Breast epithelium (tissue), 3 donors: ENCODE data around the gene KCNIP1.

Source experiments
- CTCF ChIP-seq, 3 donors: fragments of 450-650 bp; IDR thresholded peaks; one replicate each; pipeline ENCODE4 v1.5.1; 2016 to 2017; ENCODE audit warnings: antibody characterized with exemption in 3 of 3, mild to moderate bottlenecking in 3 of 3, moderate library complexity in 3 of 3
- POLR2A ChIP-seq: fragments of 450-650 bp; IDR thresholded peaks from one replicate; pipeline ENCODE4 v1.6.1; 2016; ENCODE audit warnings: antibody characterized with exemption, mild to moderate bottlenecking, moderate library complexity
- POLR2AphosphoS5 ChIP-seq, 3 donors: sonication (generic); formaldehyde crosslinking; IDR thresholded peaks; one replicate each; pipeline ENCODE4 v1.6.1; 2017; ENCODE audit warnings: antibody characterized with exemption in 3 of 3

- TF ChIP-seq CTCF (IDR thresholded peaks at IDR 0.05) (no peak), POLR2A (no peak), POLR2AphosphoS5 (IDR thresholded peaks at IDR 0.05) (no peak)
These were observed 126.4 kb downstream of the KCNIP1 start for GRCh38 chr5:170630226-170630625.
